Activated T-cell treated with anti-CD3 and anti-CD28 coated beads for 48 hours (primary cell): Measurements from ENCODE around the gene HIVEP3.

ENCODE experiments used
- DNase-seq: peaks from one replicate; pipeline ENCODE4 v3.0.0-alpha.2; 2020; ENCODE audit warnings: low read depth

Gene HIVEP3

GRCh38 chr1:41481109-41481775, 437.5 kb downstream of the HIVEP3 start:
- no peak for DNase-seq

DNA sequence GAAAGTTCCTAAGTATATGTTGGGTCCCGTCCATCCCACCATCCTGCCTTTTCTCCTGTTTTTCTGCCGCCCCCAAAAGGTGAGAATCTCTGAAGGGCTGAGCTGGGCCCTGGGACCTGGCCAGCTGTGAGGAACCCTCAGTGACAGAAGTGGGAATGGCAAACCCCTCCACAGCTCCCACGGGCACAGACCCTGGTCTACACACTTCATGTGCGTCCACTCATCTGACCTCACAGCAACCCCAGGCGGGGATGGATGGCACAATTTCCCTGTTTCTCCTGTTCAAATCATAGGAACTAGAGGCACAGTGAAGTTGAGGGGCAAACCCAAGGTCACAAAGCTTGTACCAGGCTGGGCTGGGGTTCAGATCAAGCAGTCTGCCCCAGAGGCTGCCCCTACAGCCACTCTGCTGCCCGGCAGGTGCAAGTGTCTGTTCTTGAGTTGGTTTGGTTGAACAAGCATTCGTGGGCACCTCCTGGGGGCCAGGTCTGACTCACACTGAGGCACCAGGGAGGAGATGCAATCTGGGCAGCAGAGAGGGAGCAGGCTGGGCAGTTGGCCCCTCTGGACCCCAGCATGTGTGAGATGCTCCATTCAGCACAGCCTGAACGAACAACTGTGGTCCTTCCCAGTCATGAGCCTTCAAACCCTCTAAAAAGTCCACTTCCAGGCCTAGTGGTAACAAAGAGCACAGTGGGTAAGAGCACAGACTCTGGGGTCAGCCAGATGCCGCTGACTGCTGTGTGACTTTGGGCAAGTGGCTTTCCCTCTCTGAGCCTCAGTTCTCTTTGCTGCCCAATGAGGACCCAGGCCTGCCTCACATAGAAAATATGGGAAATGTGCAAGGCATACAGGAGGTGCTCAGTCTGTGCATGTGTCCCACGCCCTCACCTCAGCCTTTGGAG, 438.3 kb downstream of the HIVEP3 start:
- no peak for DNase-seq

DNA sequence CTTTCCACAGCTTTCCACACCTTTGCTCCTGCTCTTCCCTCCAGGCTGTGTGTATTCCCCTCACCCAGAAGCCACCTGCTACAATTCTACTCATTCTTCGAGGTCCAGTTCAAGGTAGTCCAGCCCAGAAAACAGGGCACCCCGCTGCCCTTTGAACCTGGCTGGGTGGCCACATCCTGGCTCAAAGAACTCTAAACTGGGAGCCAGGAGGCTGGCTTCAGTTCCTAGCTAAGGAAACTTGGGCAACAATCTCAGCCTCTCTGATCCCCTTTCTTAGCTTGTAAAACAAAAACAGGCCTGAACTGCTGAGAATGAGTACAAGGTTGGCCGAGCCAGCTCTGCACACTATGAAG, 438.9 kb downstream of the HIVEP3 start:
- DNase-seq, result no peak

DNA sequence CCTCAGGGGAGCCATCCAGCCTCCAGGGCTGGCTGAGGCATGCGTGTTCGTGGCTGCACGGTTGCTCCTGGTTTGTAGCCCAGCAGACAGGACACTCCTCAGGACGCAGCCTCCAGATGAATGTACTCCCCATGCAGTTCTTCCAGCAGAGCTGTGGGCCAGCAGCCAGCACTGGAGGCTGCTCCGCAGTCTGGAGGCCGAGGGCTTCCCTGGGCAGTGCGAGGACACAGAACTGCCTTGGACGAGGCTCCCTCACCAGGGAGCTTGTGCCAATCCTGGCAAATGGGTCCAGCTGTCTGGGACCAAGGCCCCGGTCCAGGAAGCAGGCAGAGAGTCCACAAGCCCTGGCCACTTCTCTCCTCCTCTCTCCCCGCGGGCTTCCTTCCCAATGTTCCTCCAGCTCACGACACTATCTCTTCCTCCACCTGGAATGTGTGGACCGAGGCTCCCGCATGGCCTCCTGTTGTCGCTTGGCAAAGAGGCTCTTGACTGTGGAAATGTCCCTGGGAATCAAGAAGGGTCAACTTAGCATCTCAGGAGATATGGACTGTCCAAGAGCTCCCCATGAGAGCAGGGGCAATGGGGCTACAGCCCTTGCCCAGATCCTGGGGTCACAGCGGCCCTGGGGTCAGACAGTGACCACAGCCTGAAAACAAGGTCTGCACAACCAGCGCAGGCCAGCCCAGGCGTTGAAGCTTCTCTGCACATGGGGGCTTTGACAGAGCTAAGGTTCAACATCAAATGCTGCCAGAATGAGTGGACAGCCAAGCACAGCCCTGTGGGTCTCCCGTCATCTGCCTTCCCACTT, 439.5 kb downstream of the HIVEP3 start:
- DNase-seq, result no peak

DNA sequence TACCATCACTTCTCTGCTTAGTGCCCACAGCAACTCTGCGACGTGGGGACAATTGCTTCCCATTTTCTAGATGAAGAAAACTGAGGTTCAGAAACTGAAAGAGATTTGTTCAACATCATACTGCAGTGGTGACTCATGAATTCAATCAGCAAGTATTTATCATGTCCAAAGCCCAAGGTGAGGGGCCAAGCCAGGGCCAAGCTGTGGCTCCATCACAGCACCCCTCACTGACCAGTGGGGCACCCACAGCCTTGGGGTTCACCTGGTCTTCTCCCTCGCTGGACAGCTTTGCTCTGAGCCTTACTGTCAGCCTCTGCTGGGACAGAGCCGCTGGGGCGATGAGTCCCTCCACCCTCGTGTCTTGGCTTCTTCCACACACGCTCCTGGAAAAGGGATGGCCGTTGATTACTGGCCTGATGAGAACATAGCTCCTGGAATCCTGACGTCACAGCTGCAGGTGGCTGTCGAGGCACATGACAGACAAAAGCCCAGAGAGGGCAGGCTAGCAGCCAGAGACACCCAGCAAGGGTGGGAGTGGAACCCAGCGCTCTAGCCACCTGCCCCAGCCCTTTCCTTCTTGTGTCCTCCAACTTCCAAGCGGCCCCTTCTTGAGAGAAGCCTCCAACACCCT, 440.5 kb downstream of the HIVEP3 start:
- no peak for DNase-seq

- DNase-seq, result no peak
Measured at GRCh38 chr1:41476807-41477361, 441.8 kb downstream of the HIVEP3 start.

GRCh38 chr1:41475859-41476567, 442.7 kb downstream of the HIVEP3 start:
- DNase-seq, result no peak

- DNase-seq, result no peak
Measured at GRCh38 chr1:41475346-41475745, 443.4 kb downstream of the HIVEP3 start.

GRCh38 chr1:41474490-41475271, 444.0 kb downstream of the HIVEP3 start:
- no peak for DNase-seq

DNA sequence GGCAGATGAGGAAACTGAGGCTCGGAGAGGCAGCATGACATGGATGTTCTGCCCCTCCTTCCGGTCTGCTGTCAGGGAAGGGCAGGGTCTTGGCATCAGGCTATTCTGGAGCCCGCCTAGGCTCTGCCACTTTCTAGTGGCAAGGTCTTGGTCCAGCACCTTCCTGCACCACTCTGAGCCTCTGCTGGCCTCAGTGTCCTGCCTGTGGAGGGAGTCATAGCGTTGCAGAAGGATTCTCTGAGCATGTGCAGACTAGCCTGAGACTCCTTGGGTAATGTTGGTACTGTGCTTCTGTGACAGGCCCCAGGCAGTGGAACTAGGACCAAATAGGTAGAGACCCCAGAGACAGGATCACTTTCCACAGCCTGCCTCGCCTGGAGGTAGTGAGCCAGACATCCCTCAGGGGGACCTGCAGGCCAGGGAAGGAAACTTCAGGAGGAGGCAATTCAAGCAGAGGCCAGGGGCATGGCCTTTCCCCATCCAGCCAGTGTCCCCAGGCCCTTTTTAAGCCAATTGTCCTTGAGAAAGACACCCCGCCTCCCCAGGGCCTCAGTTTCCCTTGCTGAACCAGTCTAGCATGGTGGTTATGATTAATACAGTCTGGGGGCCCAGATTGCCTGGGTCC, 444.9 kb downstream of the HIVEP3 start:
- DNase-seq, result no peak

- no peak for DNase-seq
Measured at GRCh38 chr1:41471658-41472057, 447.1 kb downstream of the HIVEP3 start.

DNA sequence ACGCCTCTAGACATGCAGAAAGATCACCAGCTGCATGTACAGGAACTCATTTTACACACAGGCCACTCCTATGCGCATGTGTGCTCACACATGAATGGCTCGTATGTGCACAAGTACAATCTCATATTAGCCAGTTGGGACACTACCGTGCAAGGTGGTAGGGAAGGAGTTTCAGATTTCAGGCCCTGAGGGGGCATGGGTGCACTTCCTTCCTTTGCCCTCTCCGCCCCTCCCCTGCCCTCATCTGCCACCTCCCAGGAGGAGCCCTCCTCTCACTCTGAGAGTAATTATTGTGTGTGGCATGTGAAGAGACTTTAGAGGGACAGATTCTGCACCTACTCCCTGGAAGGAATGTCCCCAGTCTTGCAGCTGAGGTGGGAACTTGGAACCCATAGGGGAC, 449.0 kb downstream of the HIVEP3 start:
- DNase-seq, result no peak

- DNase-seq, result no peak
Measured at GRCh38 chr1:41468122-41468762, 450.5 kb downstream of the HIVEP3 start.

GRCh38 chr1:41467673-41468072, 451.0 kb downstream of the HIVEP3 start:
- no peak for DNase-seq

DNA sequence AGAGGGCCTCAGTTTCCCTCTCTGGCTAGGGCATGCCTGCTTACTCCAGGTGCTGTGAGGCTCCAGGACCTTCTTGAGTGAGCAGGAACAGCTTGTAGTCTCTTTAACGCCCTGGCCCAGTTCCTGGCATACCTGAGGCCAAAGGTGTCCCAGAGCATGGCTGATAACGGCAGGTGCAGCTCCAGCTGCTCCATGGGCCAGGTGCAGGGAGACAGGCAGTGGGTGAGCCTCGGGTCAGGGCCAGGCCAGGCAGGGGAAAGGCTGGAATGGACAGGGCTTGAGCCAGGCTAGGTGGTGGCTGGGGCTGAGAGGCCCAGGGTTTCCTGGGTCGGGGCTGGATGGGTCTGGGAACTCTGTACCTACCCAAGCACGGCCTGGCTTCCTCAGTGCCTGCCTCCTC, 452.6 kb downstream of the HIVEP3 start:
- DNase-seq, result no peak

- no peak for DNase-seq
Measured at GRCh38 chr1:41465741-41466140, 453.0 kb downstream of the HIVEP3 start.

DNA sequence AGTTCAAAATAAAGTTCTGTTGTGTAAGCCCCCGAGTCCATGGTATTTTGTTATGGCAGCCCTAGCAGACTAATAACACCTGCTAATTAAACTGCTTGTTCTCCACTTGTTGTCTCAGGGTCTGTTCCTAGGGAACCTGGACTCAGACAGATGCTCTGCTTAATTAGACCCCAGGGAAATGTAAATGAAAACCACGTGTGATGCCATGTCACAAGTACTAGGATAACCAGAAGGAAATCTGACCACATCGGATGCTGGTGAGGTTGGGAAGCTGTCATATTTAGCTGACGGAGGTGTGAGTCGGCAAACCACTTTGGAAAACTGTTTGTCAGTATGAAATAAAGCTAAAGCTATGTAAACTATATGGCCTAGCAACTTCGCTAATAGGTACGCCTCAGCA, 453.8 kb downstream of the HIVEP3 start:
- no peak for DNase-seq

- DNase-seq, result no peak
Measured at GRCh38 chr1:41463516-41463915, 455.2 kb downstream of the HIVEP3 start.

GRCh38 chr1:41462680-41463004, 456.1 kb downstream of the HIVEP3 start:
- no peak for DNase-seq
